NCI-H1436 (cell line): ENCODE measurements around the gene CAMK2D.
"Not testable (repeated sequence)": the region's sequence is repeated elsewhere in the genome, so short reads cannot be mapped to it uniquely, and the experiment has no call there.

Experiments
- DNase-seq: peaks from one replicate; lab custom pipeline; 2025; lab: John Stamatoyannopoulos, UW

Gene CAMK2D

GRCh38 chr4:113730467-113731216 lies 30.9 kb downstream of the CAMK2D start:
- DNase-seq, result no peak

- no peak for DNase-seq
Observed at GRCh38 chr4:113727802-113728201, 33.7 kb downstream of the CAMK2D start.

- no peak for DNase-seq
Observed at GRCh38 chr4:113725963-113726362, 35.6 kb downstream of the CAMK2D start.

- DNase-seq, result no peak
Observed at GRCh38 chr4:113718252-113718651, 43.3 kb downstream of the CAMK2D start.

- DNase-seq, result no peak
Observed at GRCh38 chr4:113711883-113712662, 49.5 kb downstream of the CAMK2D start.

GRCh38 chr4:113708250-113708649 lies 53.3 kb downstream of the CAMK2D start:
- DNase-seq, result no peak

- no peak for DNase-seq
Observed at GRCh38 chr4:113707048-113707447, 54.5 kb downstream of the CAMK2D start.

- DNase-seq, result not testable (repeated sequence)
Observed at GRCh38 chr4:113705097-113705496, 56.4 kb downstream of the CAMK2D start.

- not testable (repeated sequence) for DNase-seq
Observed at GRCh38 chr4:113702596-113702995, 58.9 kb downstream of the CAMK2D start.

- DNase-seq, result no peak
Observed at GRCh38 chr4:113701169-113701568, 60.4 kb downstream of the CAMK2D start.

GRCh38 chr4:113700602-113701150 lies 60.9 kb downstream of the CAMK2D start:
- no peak for DNase-seq

- no peak for DNase-seq
Observed at GRCh38 chr4:113699772-113700171, 61.8 kb downstream of the CAMK2D start.

- no peak for DNase-seq
Observed at GRCh38 chr4:113697429-113697828, 64.1 kb downstream of the CAMK2D start.

GRCh38 chr4:113695328-113696169 lies 66.0 kb downstream of the CAMK2D start:
- no peak for DNase-seq

GRCh38 chr4:113694008-113694407 lies 67.5 kb downstream of the CAMK2D start:
- DNase-seq, result no peak

GRCh38 chr4:113692809-113693411 lies 68.6 kb downstream of the CAMK2D start:
- DNase-seq, result no peak

- DNase-seq, result no peak
Observed at GRCh38 chr4:113691676-113692075, 69.9 kb downstream of the CAMK2D start.

GRCh38 chr4:113689394-113689793 lies 72.1 kb downstream of the CAMK2D start:
- DNase-seq, result no peak

GRCh38 chr4:113687067-113687718 lies 74.3 kb downstream of the CAMK2D start:
- DNase-seq, result no peak

- not testable (repeated sequence) for DNase-seq
Observed at GRCh38 chr4:113685157-113685556, 76.4 kb downstream of the CAMK2D start.

- no peak for DNase-seq
Observed at GRCh38 chr4:113684534-113685091, 76.9 kb downstream of the CAMK2D start.
